Stimulated activated CD8-positive, alpha-beta memory T cell treated with anti-CD3 and anti-CD28 coated beads, Interleukin-12 subunit alpha, Interleukin-12 subunit beta, amount 100 ng/mL, for 4 hours (primary cell): ENCODE data around the gene KCNK4.

Source experiments
- DNase-seq: peaks from one replicate; pipeline ENCODE4 v3.0.0-alpha.2; 2020; ENCODE audit warnings: low read depth

The KCNK4 gene

GRCh38 chr11:64349025-64349387, 57.9 kb downstream of the KCNK4 start:
- no peak for DNase-seq

GRCh38 chr11:64349404-64349803, 58.3 kb downstream of the KCNK4 start:
- no peak for DNase-seq
